Activated naive CD4-positive, alpha-beta T cell treated with anti-CD3 and anti-CD28 coated beads, Interleukin-2, amount 50 U/mL, for 72 hours (primary cell): ENCODE measurements around the gene SDK1. TPM values are rescaled to one million over a fixed set of nuclear protein-coding genes. Genes with fewer than 3 reads are reported as not detected.
A peak's percentile ranks its signal among the peaks of the same experiment; 100 is the strongest.

Experiments used
- ATAC-seq, 2 donors: fragments of 150-1000 bp; cut with Tn5 transposase; 2 replicates each; pipeline ENCODE4 v1.10.0; 2021; ENCODE audit warnings: mild to moderate bottlenecking in 2 of 2, moderate library complexity in 2 of 2
- DNase-seq, 2 donors: peaks; one replicate each; pipeline ENCODE4 v3.0.0; 2021 to 2022; ENCODE audit warnings: low spot score in 2 of 2
- H3K27ac Mint-ChIP-seq, 2 donors: one replicate each; pipeline ENCODE4 v1.8.0; 2022; ENCODE audit warnings: mild to moderate bottlenecking in 2 of 2, mixed read lengths in 2 of 2
- H3K36me3 Mint-ChIP-seq, 2 donors: one replicate each; pipeline ENCODE4 v1.8.0; 2022; ENCODE audit warnings: mixed read lengths in 2 of 2
- H3K9me3 Mint-ChIP-seq, 2 donors: one replicate each; pipeline ENCODE4 v1.8.0; 2022; ENCODE audit warnings: mixed read lengths in 2 of 2
- total RNA-seq, 2 donors: library from RNA; stranded (reverse); gene quantifications; one replicate each; pipeline ENCODE4 v1.2.3, GENCODE V29; 2022

The SDK1 gene
- total RNA-seq, 2 donors from 2014 or later: 1.3 to 2.1 TPM

DNA sequence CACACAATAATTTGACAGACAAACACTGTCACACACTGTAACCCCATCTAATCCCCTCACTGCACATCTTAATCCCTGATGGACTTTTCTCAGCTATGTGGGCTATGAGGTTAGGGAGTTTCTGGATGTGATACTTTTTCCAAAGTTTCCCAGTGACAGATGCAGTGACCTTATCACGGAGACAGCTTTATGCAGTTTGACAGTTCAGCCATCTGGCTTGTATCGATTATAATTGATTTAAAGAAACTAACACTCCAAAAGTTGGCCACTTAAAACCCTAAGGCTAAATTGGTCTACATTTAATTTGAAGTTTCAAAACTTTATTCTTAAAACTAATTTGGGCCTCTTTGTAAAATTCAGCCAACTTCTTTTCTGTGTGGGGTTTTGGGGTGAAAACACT, 196.7 kb downstream of the SDK1 start:
- H3K9me3 Mint-ChIP-seq: peaks cover 18 to 19% of the 10 kb centered on the region in 2 donors
- ATAC-seq: no peak
- H3K36me3 Mint-ChIP-seq: peaks cover 8 to 16% of the 10 kb centered on the region in 2 donors
- H3K27ac Mint-ChIP-seq: no peak overlapping the region
- no peak for DNase-seq

DNA sequence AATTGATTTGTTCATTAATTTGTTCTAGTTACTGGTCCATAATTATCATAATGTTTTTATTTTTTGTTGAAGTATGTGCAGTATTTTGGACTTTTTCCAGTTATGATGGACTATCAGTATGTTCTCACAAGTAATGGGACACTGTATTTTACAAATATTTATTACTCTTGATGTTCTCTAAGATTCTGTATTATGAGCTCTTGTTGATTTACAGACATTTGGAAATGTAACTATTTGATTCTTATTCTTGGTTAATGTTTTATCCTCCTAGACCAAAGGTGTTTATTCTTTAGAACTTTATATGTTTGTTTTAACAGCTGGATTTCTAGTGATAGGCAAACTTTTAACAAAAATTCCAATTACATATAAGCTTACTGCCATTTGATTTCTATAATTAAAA, 200.6 kb downstream of the SDK1 start:
- no peak overlapping the region for H3K27ac Mint-ChIP-seq
- no peak for DNase-seq
- H3K36me3 Mint-ChIP-seq: peaks cover 8 to 20% of the 10 kb centered on the region in 2 donors
- no peak for ATAC-seq
- H3K9me3 Mint-ChIP-seq: peaks cover 22 to 24% of the 10 kb centered on the region in 2 donors

DNA sequence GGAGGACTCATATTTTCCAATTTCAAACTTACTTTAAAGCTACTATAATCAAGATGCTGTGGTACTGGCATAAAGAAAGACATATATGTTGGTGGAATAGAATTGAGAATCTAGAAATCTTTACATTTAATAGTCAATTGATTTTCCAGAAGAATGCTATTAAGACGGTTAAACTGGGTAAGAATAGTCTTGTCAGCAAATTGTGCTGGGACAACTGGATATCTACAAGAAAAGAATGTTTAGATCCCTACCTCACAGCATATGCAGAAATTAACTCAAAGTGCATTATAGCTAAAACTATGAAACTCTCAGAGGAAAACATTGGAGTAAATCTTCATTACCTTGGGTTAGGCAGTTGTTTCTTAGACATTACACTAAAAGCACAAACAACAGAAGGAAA, 203.3 kb downstream of the SDK1 start:
- H3K9me3 Mint-ChIP-seq: peaks cover 29 to 36% of the 10 kb centered on the region in 2 donors
- H3K27ac Mint-ChIP-seq: no peak overlapping the region
- H3K36me3 Mint-ChIP-seq: peaks cover 17 to 33% of the 10 kb centered on the region in 2 donors
- no peak for DNase-seq
- no peak for ATAC-seq

DNA sequence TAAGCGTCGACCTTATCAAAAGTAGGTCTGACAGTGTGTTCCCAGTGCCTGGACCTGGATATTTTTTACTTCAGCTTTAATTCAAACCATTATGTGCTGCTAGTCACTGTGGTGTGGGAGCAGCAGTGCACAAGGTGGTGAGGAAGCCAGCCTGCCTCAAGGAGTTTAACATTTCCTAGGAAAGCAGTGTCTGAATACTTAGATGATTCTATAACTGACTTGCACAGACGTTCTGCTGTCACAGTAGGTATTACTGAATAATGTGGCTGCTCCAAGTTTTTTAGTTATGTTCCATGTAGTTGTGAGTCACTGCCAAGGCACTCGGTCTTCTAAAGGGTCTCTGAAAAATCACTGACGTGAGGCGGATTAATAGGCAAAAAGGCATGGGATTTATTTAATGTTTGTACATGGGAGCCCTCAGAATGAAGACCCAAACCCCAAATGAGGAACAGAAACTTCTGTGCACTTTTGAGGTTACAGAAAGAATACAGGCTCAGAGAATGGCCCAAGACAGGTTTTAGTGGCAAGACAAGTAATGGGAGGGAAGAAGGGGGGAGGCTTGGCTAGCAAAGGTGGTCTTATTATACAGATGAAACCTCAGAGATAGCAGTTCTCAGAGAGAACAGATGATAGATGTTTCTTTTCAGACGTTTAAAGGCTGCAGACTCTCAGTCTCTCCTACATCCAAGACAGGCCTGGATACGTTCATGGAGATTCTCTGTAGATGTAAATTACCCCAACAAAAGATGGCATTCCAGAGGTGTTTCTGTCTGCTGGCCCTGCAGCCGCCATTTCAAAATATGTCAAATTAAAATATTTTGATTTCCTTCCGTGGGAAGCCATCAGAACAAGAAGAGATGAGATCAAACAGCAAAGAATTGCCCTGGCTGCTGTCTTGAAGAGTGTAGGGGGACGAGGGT, 209.3 kb downstream of the SDK1 start:
- ATAC-seq: no peak
- Mint-ChIP-seq H3K9me3 (peaks cover 19% of the 10 kb centered on the region in 2 donors), H3K36me3 (peaks cover 10 to 14% of the 10 kb centered on the region in 2 donors), H3K27ac (no peak overlapping the region)
- DNase-seq: no peak

DNA sequence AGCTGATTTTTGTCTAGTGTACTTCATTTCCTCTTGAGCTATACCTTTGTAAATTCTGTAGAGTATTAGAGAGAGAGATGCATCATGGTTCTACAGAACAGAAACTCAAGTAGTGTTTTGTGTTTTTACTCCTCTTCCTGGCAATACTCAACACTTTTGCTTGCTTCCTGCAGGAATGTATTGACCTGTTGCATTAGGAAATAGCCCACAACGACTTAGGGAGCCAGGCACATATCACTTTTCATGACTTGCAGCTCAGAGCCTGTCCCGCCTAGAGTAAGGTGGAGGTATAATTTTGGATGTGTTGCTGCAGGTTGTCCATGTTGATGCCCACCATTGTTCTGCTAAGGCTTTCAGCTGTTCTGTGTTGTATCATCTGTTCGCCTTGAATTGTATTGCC, 216.3 kb downstream of the SDK1 start:
- Mint-ChIP-seq H3K36me3 (no peaks in the 10 kb centered on the region), H3K27ac (no peak overlapping the region), H3K9me3 (no peaks in the 10 kb centered on the region)
- ATAC-seq (no peak), DNase-seq (no peak)

DNA sequence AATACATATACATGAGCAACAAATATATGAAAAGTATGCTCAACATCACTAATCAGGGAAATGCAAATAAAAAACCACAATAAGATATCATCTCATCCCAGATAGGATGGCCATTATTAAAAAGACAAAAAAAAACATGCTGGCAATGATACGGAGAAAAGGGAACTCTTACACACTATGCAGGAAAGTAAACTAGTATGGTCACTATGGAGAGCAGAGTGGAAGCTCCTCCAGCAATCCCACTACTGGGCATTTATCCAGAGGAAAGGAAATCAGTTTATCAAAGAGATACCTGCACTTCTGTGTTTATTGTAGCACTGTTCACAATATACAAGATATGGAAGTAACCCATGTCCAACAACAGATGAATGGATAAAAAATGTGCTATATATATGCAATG, 217.5 kb downstream of the SDK1 start:
- Mint-ChIP-seq H3K9me3 (no peaks in the 10 kb centered on the region), H3K36me3 (no peaks in the 10 kb centered on the region)
- ATAC-seq: no peak

DNA sequence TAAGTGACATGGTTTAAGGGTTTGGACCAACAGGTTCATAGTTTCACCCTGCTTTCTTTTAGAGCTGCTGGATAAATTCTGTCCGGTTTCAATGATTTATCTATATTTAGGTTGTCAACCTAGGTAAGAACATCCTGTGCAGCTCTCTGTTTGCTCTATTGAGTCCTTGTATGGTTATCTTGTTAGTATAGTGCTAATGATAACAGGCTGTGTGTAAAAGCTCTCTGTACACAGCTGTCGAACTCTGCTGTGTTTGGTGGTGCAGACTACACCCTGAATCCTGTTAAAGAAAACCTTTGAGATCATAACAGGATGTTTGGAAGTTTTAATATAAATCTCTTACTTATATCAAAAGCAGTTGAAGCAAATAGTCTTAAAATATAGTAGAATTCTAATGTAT, 219.2 kb downstream of the SDK1 start:
- Mint-ChIP-seq H3K36me3 (no peaks in the 10 kb centered on the region), H3K9me3 (no peaks in the 10 kb centered on the region)

More for the DNA sequence above, 217.5 kb downstream of the SDK1 start:
- H3K27ac Mint-ChIP-seq: no peak overlapping the region
- DNase-seq: no peak

DNA sequence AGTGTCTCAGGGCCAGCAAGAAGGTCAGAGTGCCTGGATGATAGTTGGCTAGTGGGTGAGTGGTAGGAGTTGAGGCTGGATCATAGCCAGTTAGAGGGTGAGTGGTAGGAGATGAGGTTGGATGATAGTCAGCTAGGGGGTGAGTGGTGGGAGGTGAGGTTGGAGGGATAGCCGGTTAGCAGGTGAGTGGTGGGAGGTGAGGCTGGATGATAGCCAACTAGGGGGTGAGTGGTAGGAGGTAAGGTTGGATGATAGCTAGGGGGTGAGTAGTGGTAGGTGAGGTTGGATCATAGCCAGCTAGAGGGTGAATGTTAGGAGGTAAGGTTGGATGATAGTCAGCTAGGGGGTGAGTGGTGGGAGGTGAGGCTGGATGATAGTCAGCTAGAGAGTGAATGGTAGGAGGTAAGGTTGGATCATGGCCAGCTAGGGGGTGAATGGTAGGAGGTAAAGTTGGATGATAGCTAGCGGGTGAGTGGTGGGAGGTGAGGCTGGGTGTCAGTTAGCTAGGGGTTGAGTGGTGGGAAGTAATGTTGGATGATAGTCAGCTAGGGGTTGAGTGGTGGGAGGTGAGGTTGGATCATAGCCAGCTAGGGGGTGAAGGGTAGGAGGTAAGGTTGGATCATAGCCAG, 226.6 kb downstream of the SDK1 start:
- DNase-seq: no peak
- Mint-ChIP-seq H3K27ac (no peak overlapping the region), H3K9me3 (no peaks in the 10 kb centered on the region), H3K36me3 (no peaks in the 10 kb centered on the region)
- ATAC-seq: no peak

More for the DNA sequence above, 219.2 kb downstream of the SDK1 start:
- DNase-seq (no peak), ATAC-seq (no peak)
- H3K27ac Mint-ChIP-seq: no peak overlapping the region

DNA sequence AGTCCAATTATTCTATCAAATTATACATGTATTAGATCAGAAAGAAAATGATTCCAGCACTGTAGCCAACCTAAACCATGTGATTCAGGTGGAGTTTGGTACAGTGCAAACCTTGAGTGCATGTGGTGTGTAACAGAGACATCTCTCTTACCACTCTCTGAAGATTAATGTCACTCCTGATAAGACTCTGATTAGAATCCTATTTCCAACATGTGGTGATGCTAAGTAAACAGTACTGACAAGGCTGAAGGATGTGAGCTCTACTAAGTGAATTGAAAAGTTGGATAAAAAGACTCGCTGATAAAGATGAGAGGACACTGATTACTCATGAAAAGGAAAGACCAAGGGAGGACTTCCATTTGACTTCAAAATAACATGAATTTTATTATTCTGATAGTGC, 232.0 kb downstream of the SDK1 start:
- DNase-seq (no peak), ATAC-seq (no peak)
- Mint-ChIP-seq H3K9me3 (no peaks in the 10 kb centered on the region), H3K36me3 (no peaks in the 10 kb centered on the region), H3K27ac (no peak overlapping the region)

DNA sequence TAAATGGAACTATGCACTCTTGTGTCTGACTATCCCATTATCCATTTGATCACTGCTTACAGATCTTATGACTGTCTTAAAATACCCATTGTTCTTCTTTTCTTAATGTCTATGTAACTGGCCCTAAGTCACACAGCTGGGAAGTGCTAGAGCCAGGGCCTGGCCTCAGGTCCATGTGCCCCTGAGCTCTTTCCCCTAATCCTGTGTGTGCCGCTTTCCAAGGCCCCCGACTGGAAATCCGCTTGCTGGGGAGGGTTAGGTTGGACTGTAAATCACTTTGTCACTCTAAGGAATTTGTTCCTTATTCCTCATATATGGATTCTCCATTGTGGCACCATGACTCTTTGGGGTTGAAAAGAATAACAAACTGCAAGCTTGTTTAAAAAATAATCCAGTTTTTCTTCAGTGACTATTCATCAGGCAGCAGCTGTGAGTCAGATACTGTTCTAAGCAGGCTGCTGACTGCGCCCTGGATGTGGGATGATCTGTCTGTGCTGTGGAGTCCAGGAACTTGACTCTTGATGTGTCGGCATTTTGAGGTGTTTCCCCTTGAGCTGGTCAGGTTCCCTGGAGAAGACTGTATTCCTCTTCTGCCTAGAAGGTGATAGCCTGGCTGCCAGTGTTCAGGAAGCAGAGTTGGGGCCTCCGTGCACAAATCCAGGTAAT, 236.3 kb downstream of the SDK1 start:
- no peak for DNase-seq
- Mint-ChIP-seq H3K9me3 (no peaks in the 10 kb centered on the region), H3K36me3 (no peaks in the 10 kb centered on the region), H3K27ac (no peak overlapping the region)
- no peak for ATAC-seq

DNA sequence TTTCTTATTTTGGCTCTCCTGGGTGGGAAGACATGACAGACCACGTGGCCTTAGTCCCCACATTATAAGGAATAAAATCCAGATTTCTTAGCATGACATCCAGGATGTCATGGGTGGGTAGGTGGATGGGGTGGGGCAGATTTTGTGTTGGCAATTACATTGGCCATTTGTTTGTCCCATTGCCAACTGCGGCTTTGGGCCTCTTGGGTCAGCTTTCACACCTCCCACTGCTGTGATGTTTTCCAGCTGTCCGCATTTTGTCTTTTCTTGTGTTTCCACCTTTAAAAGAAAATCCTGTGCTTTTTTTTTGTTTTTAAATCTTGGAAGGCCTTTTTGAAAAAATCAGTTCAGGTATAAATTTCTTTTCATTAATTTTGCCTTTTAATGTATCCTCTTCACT, 237.0 kb downstream of the SDK1 start:
- ATAC-seq: no peak
- Mint-ChIP-seq H3K9me3 (no peaks in the 10 kb centered on the region), H3K27ac (no peak overlapping the region), H3K36me3 (no peaks in the 10 kb centered on the region)
- no peak for DNase-seq

DNA sequence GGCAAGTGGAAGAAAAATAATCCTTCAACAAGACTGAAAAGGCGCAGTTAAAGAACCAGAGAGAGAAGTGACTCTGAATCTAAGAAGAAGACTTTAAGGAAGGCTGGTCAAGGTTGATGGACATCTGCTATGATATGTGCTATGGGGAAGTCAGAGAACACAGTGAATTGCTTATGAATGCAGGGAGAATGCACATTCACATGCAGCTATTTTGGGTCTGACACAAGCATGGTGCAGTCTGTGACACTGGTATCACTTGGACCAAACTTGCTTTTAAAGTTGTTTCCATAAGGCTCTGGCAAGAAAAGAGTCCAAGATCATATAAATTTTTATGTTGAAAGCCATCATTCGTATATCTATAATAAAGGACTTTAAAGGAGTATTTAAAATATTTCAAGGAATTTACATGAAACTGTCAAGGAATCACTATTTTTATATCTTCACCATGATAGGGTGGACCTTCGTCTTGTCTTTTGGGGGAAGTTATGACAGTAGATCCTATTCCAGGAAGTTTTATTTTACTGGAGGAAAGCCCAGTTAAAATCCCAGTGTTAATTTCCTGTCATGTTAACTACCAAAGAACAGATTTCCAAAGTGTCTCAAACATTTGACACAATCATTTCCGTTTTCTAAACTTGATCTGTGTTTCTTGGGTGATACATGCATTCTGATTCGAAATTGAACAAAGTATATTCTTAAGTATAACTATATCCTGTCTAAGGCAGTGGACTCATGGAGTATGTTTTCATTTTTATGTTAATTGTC, 239.6 kb downstream of the SDK1 start:
- DNase-seq: no peak
- ATAC-seq: no peak
- Mint-ChIP-seq H3K36me3 (no peaks in the 10 kb centered on the region), H3K9me3 (no peaks in the 10 kb centered on the region), H3K27ac (no peak overlapping the region)

DNA sequence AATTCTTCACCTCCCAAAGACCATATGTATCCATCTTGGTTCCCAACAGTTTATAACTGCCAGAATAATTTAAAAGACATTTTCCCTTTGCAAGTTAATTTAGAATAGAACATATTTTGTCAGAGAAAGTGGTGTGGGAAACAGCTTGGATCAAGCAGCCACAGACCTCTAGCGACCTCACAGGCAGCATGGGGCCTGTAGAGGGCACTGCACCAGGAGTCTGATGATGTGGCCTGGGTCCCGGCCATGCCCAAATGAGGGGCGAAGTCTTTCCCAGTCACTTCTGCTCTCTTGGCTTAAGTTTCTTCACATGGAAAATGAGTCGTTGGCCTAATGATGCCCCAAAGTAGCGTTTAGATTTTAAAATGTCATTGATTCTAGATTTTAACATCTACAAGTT, 243.2 kb downstream of the SDK1 start:
- ATAC-seq (no peak), DNase-seq (no peak)
- Mint-ChIP-seq H3K36me3 (no peaks in the 10 kb centered on the region), H3K27ac (no peak overlapping the region), H3K9me3 (no peaks in the 10 kb centered on the region)

DNA sequence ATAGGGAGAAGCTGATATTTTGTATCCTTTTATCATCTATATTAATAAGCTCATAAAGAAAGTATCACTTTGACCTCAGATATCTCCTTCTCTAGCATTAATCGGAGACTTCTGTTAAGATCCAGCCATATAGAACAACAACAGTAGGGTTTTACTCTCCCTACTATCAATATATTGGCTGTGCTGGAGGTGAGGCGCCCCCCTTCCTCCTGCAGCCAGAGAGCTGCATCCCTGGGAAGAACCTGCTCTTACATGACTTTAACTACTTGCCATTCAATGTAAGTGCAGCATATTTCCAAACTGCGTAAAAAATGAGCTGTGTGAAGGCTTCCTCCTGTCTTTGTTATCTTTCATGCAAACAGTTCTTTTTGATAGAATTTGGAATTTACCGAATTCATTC, 247.8 kb downstream of the SDK1 start:
- Mint-ChIP-seq H3K27ac (no peak overlapping the region), H3K36me3 (no peaks in the 10 kb centered on the region), H3K9me3 (no peaks in the 10 kb centered on the region)
- no peak for ATAC-seq
- no peak for DNase-seq

DNA sequence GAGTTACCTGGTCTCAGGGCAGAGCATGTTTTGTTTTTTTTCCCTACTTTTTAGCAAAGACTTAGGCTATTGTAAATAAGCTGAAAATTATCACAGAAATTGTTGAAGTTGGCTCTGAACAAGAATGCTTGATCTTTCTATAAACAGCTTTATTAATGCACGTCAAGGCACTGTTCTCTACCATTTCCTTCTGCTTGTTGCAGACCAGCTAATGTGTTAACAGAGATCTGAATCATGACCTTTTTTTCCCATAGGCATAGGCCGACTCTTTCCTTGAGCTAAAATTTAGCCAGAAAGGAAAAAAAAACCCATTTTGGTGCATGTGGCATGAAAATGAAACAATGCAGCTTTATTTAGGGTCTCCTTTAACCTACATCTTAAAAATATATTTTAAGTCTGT, 248.5 kb downstream of the SDK1 start:
- DNase-seq: no peak
- no peak for ATAC-seq
- H3K9me3 Mint-ChIP-seq: no peaks in the 10 kb centered on the region
- H3K36me3 Mint-ChIP-seq: no peaks in the 10 kb centered on the region
- H3K27ac Mint-ChIP-seq: peak overlapping the region in 1 of 2 donors; percentile 72

DNA sequence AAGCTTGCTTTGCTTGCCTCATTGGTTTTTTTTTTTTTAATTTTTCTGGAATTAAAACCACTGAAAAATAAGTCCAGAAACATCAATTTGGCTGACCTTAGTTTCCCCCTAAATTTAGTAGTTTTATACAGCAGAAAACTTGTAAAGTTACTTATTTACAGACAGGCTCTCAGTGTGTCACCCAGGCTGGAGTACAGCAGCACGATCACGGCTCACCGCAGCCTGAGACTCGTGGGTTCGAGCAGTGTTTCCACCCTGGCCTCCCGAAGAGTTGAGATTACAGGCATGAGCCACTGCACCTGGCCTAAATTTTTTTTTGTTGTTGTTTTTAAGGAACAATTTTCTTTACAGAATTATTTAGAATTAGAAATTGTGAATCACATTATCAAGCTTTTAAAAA, 250.5 kb downstream of the SDK1 start:
- no peaks in the 10 kb centered on the region for H3K9me3 Mint-ChIP-seq
- H3K27ac Mint-ChIP-seq: no peak overlapping the region
- no peak for DNase-seq
- no peaks in the 10 kb centered on the region for H3K36me3 Mint-ChIP-seq
- ATAC-seq: no peak

DNA sequence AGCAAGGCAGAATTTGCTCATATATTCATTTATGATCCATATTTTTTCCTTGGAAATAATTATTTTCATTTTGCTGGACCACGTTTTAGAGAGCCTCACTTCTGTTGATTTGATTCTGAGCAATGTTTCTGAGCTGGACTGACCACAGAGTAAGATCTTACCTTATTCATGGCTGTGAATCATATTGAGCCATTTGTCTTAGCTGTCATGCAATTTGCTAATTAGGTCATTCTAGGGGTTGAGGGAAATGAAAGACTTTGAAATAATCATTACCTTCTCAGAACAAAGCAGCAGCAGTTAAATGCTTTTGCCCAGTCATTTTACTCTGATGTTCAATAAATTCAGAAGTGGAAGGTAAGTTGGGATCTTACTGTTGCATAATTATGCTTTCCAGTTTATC, 251.4 kb downstream of the SDK1 start:
- ATAC-seq (peak; percentile 70 to 72), DNase-seq (no peak)
- H3K36me3 Mint-ChIP-seq: no peaks in the 10 kb centered on the region
- H3K27ac Mint-ChIP-seq: no peak overlapping the region
- no peaks in the 10 kb centered on the region for H3K9me3 Mint-ChIP-seq
